ENCODE results near the gene ULK4.

ULK4 gene

GRCh38 chr3:41629072-41629471 is 332.8 kb downstream of the ULK4 start:
- TF ChIP-seq CTCF (IDR thresholded peaks at IDR 0.05; ENCODE audit: borderline replicate concordance, control extremely low read depth, extremely low read depth, insufficient read depth, missing control alignments) = no peak
- in situ Hi-C loops (cut with MboI; ENCODE audit: low sequenced_read_pairs, unreplicated experiment) = no loop called here
- DNase-seq (ENCODE audit: low spot score) = no peak

GRCh38 chr3:41627477-41628087 is 334.3 kb downstream of the ULK4 start:
- in situ Hi-C loops (cut with MboI; ENCODE audit: low sequenced_read_pairs, unreplicated experiment) = no loop called here
- no peak for TF ChIP-seq CTCF (IDR thresholded peaks at IDR 0.05; ENCODE audit: borderline replicate concordance, control extremely low read depth, extremely low read depth, insufficient read depth, missing control alignments)
- no peak for DNase-seq (ENCODE audit: low spot score)

- in situ Hi-C loops (cut with MboI; ENCODE audit: low sequenced_read_pairs, unreplicated experiment) = no loop called here
- TF ChIP-seq CTCF (IDR thresholded peaks at IDR 0.05; ENCODE audit: borderline replicate concordance, control extremely low read depth, extremely low read depth, insufficient read depth, missing control alignments) = no peak
- DNase-seq (ENCODE audit: low spot score) = no peak
Measured at GRCh38 chr3:41612853-41613252, 349.1 kb downstream of the ULK4 start.

GRCh38 chr3:41611008-41611407 is 350.9 kb downstream of the ULK4 start:
- DNase-seq (ENCODE audit: low spot score) = no peak
- in situ Hi-C loops (cut with MboI; ENCODE audit: low sequenced_read_pairs, unreplicated experiment) = no loop called here
- TF ChIP-seq CTCF (IDR thresholded peaks at IDR 0.05; ENCODE audit: borderline replicate concordance, control extremely low read depth, extremely low read depth, insufficient read depth, missing control alignments) = no peak

GRCh38 chr3:41608347-41608746 is 353.6 kb downstream of the ULK4 start:
- in situ Hi-C loops (cut with MboI; ENCODE audit: low sequenced_read_pairs, unreplicated experiment) = no loop called here
- no peak for TF ChIP-seq CTCF (IDR thresholded peaks at IDR 0.05; ENCODE audit: borderline replicate concordance, control extremely low read depth, extremely low read depth, insufficient read depth, missing control alignments)
- no peak for DNase-seq (ENCODE audit: low spot score)

GRCh38 chr3:41603807-41604206 is 358.1 kb downstream of the ULK4 start:
- TF ChIP-seq CTCF (IDR thresholded peaks at IDR 0.05; ENCODE audit: borderline replicate concordance, control extremely low read depth, extremely low read depth, insufficient read depth, missing control alignments) = no peak
- in situ Hi-C loops (cut with MboI; ENCODE audit: low sequenced_read_pairs, unreplicated experiment) = no loop called here
- no peak for DNase-seq (ENCODE audit: low spot score)

Measured in GM13976 (cell line).